Measurements from ENCODE around the gene IL1A. TPM values are rescaled to one million over a fixed set of nuclear protein-coding genes. Genes with fewer than 3 reads are reported as not detected.

Gene IL1A
- total and polyA plus RNA-seq, 9 of the 15 experiments (the other 6 are each of a cell fraction or from before 2014, with no cell fraction given): 0.03 to 0.27 (median 0.14) TPM; not detected in 2

DNA sequence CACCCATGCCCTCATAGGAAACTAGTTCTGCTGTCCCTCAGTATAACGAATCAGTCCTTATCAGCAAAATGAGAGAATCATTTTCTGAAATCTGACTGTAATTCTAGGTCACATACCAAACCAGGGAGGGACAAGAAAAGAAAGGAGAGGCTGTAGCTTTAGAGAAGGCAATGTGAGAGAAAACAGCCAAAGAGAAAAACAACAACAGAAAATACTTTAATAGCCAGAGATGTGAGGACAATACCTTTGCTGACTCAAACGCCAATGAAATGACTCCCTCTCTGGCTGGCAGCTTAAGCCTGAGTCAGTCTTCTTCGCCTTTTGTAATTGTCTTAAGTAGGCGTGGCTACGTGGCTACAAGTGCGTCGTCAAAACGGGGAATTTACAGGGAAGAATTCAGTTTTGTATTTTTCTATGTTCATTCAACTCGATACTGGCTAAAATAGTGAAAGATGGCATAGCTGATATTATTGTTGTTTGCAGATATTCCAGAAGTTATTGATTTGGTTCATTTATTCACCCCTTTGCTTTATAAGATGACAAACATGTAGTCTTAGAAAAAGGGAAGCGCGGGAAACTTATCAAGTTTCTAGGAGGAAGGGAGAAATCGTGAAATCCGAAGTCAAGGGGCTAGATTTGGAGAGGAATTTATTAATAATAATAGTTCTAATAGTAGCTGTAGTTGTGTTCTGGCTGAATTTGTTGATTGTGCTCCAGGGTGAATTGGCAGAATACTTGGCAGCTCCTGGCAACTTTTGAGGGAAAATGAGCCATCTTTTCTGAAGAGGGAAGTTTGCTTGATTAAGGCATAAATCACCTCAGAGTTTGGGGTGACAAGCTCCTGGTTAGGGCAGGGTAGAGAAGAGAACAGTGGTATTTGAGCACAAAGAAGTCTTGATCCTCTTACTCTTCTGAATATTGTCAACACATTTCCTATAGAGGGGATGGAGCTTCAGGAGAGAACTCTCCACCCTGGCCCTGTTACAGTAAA is at the start of gene IL1A (continued):
- TF ChIP-seq, protein P1, sequence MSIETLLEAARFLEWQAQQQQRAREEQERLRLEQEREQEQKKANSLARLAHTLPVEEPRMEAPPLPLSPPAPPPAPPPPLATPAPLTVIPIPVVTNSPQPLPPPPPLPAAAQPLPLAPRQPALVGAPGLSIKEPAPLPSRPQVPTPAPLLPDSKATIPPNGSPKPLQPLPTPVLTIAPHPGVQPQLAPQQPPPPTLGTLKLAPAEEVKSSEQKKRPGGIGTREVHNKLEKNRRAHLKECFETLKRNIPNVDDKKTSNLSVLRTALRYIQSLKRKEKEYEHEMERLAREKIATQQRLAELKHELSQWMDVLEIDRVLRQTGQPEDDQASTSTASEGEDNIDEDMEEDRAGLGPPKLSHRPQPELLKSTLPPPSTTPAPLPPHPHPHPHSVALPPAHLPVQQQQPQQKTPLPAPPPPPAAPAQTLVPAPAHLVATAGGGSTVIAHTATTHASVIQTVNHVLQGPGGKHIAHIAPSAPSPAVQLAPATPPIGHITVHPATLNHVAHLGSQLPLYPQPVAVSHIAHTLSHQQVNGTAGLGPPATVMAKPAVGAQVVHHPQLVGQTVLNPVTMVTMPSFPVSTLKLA (conservative IDR thresholded peaks at IDR 0.05): 0 out of 4 replicates have a peak, but pooled peaks of 1 of the 2 experiments have one; percentile 12
- TF ChIP-seq ARID2 (IDR thresholded peaks at IDR 0.05): no peak
- TF ChIP-seq, protein P2, sequence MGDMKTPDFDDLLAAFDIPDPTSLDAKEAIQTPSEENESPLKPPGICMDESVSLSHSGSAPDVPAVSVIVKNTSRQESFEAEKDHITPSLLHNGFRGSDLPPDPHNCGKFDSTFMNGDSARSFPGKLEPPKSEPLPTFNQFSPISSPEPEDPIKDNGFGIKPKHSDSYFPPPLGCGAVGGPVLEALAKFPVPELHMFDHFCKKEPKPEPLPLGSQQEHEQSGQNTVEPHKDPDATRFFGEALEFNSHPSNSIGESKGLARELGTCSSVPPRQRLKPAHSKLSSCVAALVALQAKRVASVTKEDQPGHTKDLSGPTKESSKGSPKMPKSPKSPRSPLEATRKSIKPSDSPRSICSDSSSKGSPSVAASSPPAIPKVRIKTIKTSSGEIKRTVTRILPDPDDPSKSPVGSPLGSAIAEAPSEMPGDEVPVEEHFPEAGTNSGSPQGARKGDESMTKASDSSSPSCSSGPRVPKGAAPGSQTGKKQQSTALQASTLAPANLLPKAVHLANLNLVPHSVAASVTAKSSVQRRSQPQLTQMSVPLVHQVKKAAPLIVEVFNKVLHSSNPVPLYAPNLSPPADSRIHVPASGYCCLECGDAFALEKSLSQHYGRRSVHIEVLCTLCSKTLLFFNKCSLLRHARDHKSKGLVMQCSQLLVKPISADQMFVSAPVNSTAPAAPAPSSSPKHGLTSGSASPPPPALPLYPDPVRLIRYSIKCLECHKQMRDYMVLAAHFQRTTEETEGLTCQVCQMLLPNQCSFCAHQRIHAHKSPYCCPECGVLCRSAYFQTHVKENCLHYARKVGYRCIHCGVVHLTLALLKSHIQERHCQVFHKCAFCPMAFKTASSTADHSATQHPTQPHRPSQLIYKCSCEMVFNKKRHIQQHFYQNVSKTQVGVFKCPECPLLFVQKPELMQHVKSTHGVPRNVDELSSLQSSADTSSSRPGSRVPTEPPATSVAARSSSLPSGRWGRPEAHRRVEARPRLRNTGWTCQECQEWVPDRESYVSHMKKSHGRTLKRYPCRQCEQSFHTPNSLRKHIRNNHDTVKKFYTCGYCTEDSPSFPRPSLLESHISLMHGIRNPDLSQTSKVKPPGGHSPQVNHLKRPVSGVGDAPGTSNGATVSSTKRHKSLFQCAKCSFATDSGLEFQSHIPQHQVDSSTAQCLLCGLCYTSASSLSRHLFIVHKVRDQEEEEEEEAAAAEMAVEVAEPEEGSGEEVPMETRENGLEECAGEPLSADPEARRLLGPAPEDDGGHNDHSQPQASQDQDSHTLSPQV (IDR thresholded peaks at IDR 0.05): no peak
- TF ChIP-seq, protein P3, sequence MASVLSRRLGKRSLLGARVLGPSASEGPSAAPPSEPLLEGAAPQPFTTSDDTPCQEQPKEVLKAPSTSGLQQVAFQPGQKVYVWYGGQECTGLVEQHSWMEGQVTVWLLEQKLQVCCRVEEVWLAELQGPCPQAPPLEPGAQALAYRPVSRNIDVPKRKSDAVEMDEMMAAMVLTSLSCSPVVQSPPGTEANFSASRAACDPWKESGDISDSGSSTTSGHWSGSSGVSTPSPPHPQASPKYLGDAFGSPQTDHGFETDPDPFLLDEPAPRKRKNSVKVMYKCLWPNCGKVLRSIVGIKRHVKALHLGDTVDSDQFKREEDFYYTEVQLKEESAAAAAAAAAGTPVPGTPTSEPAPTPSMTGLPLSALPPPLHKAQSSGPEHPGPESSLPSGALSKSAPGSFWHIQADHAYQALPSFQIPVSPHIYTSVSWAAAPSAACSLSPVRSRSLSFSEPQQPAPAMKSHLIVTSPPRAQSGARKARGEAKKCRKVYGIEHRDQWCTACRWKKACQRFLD (CRISPR knock-in tag; IDR thresholded peaks at IDR 0.05): no peak
- TF ChIP-seq HOMEZ (CRISPR knock-in tag; IDR thresholded peaks at IDR 0.05): no peak
- TF ChIP-seq SREBF1 (IDR thresholded peaks at IDR 0.05; ENCODE audit: borderline replicate concordance, low read depth, low read length): no peak
- no peak for TF ChIP-seq SP2 (IDR thresholded peaks at IDR 0.05; ENCODE audit: extremely low read depth, low read depth, low read length, poor library complexity, severe bottlenecking)
- TF ChIP-seq JUN (IDR thresholded peaks at IDR 0.05; ENCODE audit: borderline replicate concordance, low read depth, low read length): no peak
- no peak for TF ChIP-seq JUN (CRISPR knock-in tag; IDR thresholded peaks at IDR 0.05; ENCODE audit: borderline replicate concordance)
- no peak for TF ChIP-seq POLR2G (IDR thresholded peaks at IDR 0.05; ENCODE audit: low read depth, low read length)
- no peak for TF ChIP-seq HNRNPUL1 (IDR thresholded peaks at IDR 0.05; ENCODE audit: low read length)
- TF ChIP-seq NONO (IDR thresholded peaks at IDR 0.05; ENCODE audit: low read depth in 2 of 2, low read length in 1 of 2): no peak
- TF ChIP-seq NCOA2 (IDR thresholded peaks at IDR 0.05; ENCODE audit: partially characterized antibody in 2 of 2): no peak
- no peak for TF ChIP-seq RNF2 (IDR thresholded peaks at IDR 0.05)
- no peak for TF ChIP-seq DLX4 (CRISPR knock-in tag; IDR thresholded peaks at IDR 0.05)
- peak; percentile 44 for TF ChIP-seq ARID1B (IDR thresholded peaks at IDR 0.05)
- TF ChIP-seq ZBTB17 (CRISPR knock-in tag; IDR thresholded peaks at IDR 0.05): no peak

Data from K562 (cell line).